NCI-H82 treated with DMSO at 0.1 percent for 48 hours (cell line): ENCODE measurements around the gene HEBP1.

Experiments used
- DNase-seq: peaks from one replicate; lab custom pipeline; 2025; ENCODE audit not compliant: unreplicated experiment; lab: John Stamatoyannopoulos, UW

Gene HEBP1

GRCh38 chr12:13024531-13024916 lies 24.5 kb upstream of the HEBP1 start:
- no peak for DNase-seq

- no peak for DNase-seq
Observed at GRCh38 chr12:13023811-13024530, 23.9 kb upstream of the HEBP1 start.

GRCh38 chr12:13022851-13023271 lies 22.8 kb upstream of the HEBP1 start:
- DNase-seq, result no peak

GRCh38 chr12:13011098-13011497 lies 11.0 kb upstream of the HEBP1 start:
- DNase-seq, result no peak

- DNase-seq, result no peak
Observed at GRCh38 chr12:13008741-13009380, 8.8 kb upstream of the HEBP1 start.

GRCh38 chr12:13007496-13008233 lies 7.6 kb upstream of the HEBP1 start:
- DNase-seq, result no peak

GRCh38 chr12:13005649-13006048 lies 5.6 kb upstream of the HEBP1 start:
- no peak for DNase-seq

GRCh38 chr12:13004986-13005385 lies 4.9 kb upstream of the HEBP1 start:
- no peak for DNase-seq

- no peak for DNase-seq
Observed at GRCh38 chr12:13004361-13004760, 4.3 kb upstream of the HEBP1 start.

GRCh38 chr12:13002301-13003097 lies 2.4 kb upstream of the HEBP1 start:
- DNase-seq, result no peak

- DNase-seq, result no peak
Observed at GRCh38 chr12:13001775-13002040, 1.6 kb upstream of the HEBP1 start.

- peak; percentile 26 for DNase-seq
Observed at GRCh38 chr12:13000925-13001774, 1.1 kb upstream of the HEBP1 start.

GRCh38 chr12:13000616-13000924 lies 505 bp upstream of the HEBP1 start:
- peak; percentile 43 for DNase-seq

- DNase-seq, result peak; percentile 25
Observed at GRCh38 chr12:12999271-12999958, 650 bp downstream of the HEBP1 start.

- no peak for DNase-seq
Observed at GRCh38 chr12:12998248-12998647, 1.8 kb downstream of the HEBP1 start.

- DNase-seq, result no peak
Observed at GRCh38 chr12:12997734-12998133, 2.3 kb downstream of the HEBP1 start.

- DNase-seq, result no peak
Observed at GRCh38 chr12:12997156-12997555, 2.9 kb downstream of the HEBP1 start.

- DNase-seq, result no peak
Observed at GRCh38 chr12:12996209-12996608, 3.9 kb downstream of the HEBP1 start.

- DNase-seq, result no peak
Observed at GRCh38 chr12:12995088-12995487, 5.0 kb downstream of the HEBP1 start.

GRCh38 chr12:12993367-12993766 lies 6.7 kb downstream of the HEBP1 start:
- DNase-seq, result no peak
